ENCODE data around the gene ECHDC1. TPM values are rescaled to one million over a fixed set of nuclear protein-coding genes. Genes with fewer than 3 reads are reported as not detected.

The ECHDC1 gene
- polyA plus RNA-seq, 1 donor from 2014 or later = 95.7 TPM

DNA sequence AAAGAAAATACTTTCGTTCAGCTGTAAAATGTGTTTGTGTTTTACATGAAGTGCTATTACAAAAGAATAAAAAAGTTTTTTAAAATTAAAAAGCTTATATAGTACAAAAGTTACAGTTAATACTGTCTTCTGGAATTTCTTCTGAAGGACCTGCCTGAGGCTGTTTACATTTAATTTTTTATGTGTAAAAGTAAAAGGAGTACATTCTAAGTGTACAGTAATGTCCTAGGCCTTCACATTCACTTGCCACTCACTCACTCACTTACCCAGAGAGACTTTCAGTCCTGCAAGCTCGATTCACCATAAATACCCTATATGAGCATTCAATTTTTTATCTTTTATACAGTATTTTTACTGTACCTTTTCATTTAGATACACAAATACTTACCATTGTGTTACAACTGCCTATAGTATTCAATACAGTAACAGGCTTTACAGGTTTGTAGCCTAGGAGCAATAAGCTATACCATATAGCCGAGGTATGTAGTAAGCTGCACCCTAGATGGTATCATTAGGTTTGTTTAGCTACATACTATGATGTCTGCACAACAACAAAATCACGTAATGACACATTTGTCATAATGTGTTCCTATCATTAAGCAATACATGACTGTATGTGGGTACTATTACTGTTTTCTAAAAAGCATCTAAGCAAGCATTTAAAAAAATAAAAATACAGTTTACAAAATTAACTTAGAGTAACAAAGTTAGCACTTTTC lies 43.7 kb downstream of the ECHDC1 start:
- H3K9me3 ChIP-seq (ENCODE audit: low read length) = no peaks in the 10 kb centered on the region
- H3K4me3 ChIP-seq (ENCODE audit: low read length) = no peak overlapping the region
- no peaks in the 10 kb centered on the region for H4K20me1 ChIP-seq (ENCODE audit: insufficient read depth)
- no peaks in the 10 kb centered on the region for H3K27me3 ChIP-seq (ENCODE audit: insufficient read depth, low read depth, low read length)
- no peaks in the 10 kb centered on the region for H3K79me2 ChIP-seq (replicated peaks; ENCODE audit: insufficient read depth, low read length)
- H3F3A ChIP-seq (ENCODE audit: insufficient read depth, low read length, poor library complexity, severe bottlenecking) = no peaks in the 10 kb centered on the region
- H2AFZ ChIP-seq (ENCODE audit: low read depth, low read length) = no peak overlapping the region
- no peak overlapping the region for H3K27ac ChIP-seq (ENCODE audit: low read length)
- no peaks in the 10 kb centered on the region for H3K36me3 ChIP-seq (ENCODE audit: insufficient read depth, low read length)
- no peak overlapping the region for H3K4me2 ChIP-seq (ENCODE audit: low read length)
- TF ChIP-seq, protein P1, sequence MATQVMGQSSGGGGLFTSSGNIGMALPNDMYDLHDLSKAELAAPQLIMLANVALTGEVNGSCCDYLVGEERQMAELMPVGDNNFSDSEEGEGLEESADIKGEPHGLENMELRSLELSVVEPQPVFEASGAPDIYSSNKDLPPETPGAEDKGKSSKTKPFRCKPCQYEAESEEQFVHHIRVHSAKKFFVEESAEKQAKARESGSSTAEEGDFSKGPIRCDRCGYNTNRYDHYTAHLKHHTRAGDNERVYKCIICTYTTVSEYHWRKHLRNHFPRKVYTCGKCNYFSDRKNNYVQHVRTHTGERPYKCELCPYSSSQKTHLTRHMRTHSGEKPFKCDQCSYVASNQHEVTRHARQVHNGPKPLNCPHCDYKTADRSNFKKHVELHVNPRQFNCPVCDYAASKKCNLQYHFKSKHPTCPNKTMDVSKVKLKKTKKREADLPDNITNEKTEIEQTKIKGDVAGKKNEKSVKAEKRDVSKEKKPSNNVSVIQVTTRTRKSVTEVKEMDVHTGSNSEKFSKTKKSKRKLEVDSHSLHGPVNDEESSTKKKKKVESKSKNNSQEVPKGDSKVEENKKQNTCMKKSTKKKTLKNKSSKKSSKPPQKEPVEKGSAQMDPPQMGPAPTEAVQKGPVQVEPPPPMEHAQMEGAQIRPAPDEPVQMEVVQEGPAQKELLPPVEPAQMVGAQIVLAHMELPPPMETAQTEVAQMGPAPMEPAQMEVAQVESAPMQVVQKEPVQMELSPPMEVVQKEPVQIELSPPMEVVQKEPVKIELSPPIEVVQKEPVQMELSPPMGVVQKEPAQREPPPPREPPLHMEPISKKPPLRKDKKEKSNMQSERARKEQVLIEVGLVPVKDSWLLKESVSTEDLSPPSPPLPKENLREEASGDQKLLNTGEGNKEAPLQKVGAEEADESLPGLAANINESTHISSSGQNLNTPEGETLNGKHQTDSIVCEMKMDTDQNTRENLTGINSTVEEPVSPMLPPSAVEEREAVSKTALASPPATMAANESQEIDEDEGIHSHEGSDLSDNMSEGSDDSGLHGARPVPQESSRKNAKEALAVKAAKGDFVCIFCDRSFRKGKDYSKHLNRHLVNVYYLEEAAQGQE (IDR thresholded peaks at IDR 0.05; ENCODE audit: borderline replicate concordance) = no peak
- TF ChIP-seq SMC3 (conservative IDR thresholded peaks at IDR 0.05; ENCODE audit: poor library complexity) (no peak), RAD21 (conservative IDR thresholded peaks at IDR 0.05) (no peak), MXI1 (conservative IDR thresholded peaks at IDR 0.05; ENCODE audit: poor library complexity, severe bottlenecking) (no peak), EP300 (conservative IDR thresholded peaks at IDR 0.05; ENCODE audit: poor library complexity, severe bottlenecking) (no peak), POLR2AphosphoS5 (IDR thresholded peaks at IDR 0.05) (no peak), EZH2 (IDR thresholded peaks at IDR 0.05; ENCODE audit: borderline replicate concordance, insufficient read depth, low read length, poor library complexity, severe bottlenecking) (no peak), TAF1 (IDR thresholded peaks at IDR 0.05; ENCODE audit: low read depth) (no peak)
- TF ChIP-seq, protein P2, sequence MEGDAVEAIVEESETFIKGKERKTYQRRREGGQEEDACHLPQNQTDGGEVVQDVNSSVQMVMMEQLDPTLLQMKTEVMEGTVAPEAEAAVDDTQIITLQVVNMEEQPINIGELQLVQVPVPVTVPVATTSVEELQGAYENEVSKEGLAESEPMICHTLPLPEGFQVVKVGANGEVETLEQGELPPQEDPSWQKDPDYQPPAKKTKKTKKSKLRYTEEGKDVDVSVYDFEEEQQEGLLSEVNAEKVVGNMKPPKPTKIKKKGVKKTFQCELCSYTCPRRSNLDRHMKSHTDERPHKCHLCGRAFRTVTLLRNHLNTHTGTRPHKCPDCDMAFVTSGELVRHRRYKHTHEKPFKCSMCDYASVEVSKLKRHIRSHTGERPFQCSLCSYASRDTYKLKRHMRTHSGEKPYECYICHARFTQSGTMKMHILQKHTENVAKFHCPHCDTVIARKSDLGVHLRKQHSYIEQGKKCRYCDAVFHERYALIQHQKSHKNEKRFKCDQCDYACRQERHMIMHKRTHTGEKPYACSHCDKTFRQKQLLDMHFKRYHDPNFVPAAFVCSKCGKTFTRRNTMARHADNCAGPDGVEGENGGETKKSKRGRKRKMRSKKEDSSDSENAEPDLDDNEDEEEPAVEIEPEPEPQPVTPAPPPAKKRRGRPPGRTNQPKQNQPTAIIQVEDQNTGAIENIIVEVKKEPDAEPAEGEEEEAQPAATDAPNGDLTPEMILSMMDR (IDR thresholded peaks at IDR 0.05; ENCODE audit: poor library complexity, severe bottlenecking) = no peak
- no peak overlapping the region for H3K9ac ChIP-seq (ENCODE audit: low read length)
- no peaks in the 10 kb centered on the region for H3K9me2 ChIP-seq (ENCODE audit: insufficient read depth, low read length)

DNA sequence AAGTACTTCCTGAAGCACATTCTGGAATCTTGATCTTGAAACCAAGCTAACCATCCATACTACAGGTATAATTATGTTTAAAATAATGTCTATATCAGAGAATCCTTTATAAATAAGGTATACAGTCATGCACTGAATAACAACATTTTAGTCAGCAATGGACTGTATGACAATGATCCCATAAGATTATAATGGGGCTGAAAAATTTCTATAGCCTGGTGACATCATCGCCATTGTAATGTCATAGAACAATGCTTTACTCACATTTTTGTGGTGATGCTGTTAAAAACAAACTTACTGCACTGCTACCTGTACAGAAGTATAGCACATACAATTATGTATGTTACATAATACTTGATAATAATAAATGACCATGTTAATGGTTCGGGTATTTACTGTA lies 44.9 kb downstream of the ECHDC1 start:
- H3K9ac ChIP-seq (ENCODE audit: low read length) = no peak overlapping the region
- no peak overlapping the region for H2AFZ ChIP-seq (ENCODE audit: low read depth, low read length)
- no peak overlapping the region for H3K4me3 ChIP-seq (ENCODE audit: low read length)
- TF ChIP-seq SMC3 (conservative IDR thresholded peaks at IDR 0.05; ENCODE audit: poor library complexity) (no peak), MXI1 (conservative IDR thresholded peaks at IDR 0.05; ENCODE audit: poor library complexity, severe bottlenecking) (no peak), EZH2 (IDR thresholded peaks at IDR 0.05; ENCODE audit: borderline replicate concordance, insufficient read depth, low read length, poor library complexity, severe bottlenecking) (no peak), RAD21 (conservative IDR thresholded peaks at IDR 0.05) (no peak), EP300 (conservative IDR thresholded peaks at IDR 0.05; ENCODE audit: poor library complexity, severe bottlenecking) (no peak), TAF1 (IDR thresholded peaks at IDR 0.05; ENCODE audit: low read depth) (no peak)
- TF ChIP-seq, protein P2 (IDR thresholded peaks at IDR 0.05; ENCODE audit: poor library complexity, severe bottlenecking) = no peak
- TF ChIP-seq, protein P1 (IDR thresholded peaks at IDR 0.05; ENCODE audit: borderline replicate concordance) = no peak
- H3K27ac ChIP-seq (ENCODE audit: low read length) = no peak overlapping the region
- H3K9me3 ChIP-seq (ENCODE audit: low read length) = no peaks in the 10 kb centered on the region
- H3K9me2 ChIP-seq (ENCODE audit: insufficient read depth, low read length) = no peaks in the 10 kb centered on the region
- H3K4me2 ChIP-seq (ENCODE audit: low read length) = no peak overlapping the region
- no peaks in the 10 kb centered on the region for H3K79me2 ChIP-seq (replicated peaks; ENCODE audit: insufficient read depth, low read length)
- no peaks in the 10 kb centered on the region for H4K20me1 ChIP-seq (ENCODE audit: insufficient read depth)
- no peaks in the 10 kb centered on the region for H3K36me3 ChIP-seq (ENCODE audit: insufficient read depth, low read length)
- H3K27me3 ChIP-seq (ENCODE audit: insufficient read depth, low read depth, low read length) = no peaks in the 10 kb centered on the region
- no peaks in the 10 kb centered on the region for H3F3A ChIP-seq (ENCODE audit: insufficient read depth, low read length, poor library complexity, severe bottlenecking)

All from neural cell (in vitro differentiated cells).